ENCODE data around the gene WDR70.

The WDR70 gene

GRCh38 chr5:37727238-37727637 is 348.1 kb downstream of the WDR70 start:
- no peak for DNase-seq (ENCODE audit: low read depth in 1 of 2, low spot score in 1 of 2)
- in situ Hi-C loops (cut with HindIII; ENCODE audit: low pct_unique_long_range_greater_than_20kb, low sequenced_read_pairs): no loop called here

GRCh38 chr5:37730896-37731455 is 351.9 kb downstream of the WDR70 start:
- in situ Hi-C loops (cut with HindIII; ENCODE audit: low pct_unique_long_range_greater_than_20kb, low sequenced_read_pairs): no loop called here
- DNase-seq (ENCODE audit: low read depth in 1 of 2, low spot score in 1 of 2): no peak
- no peak for TF ChIP-seq JUND (IDR thresholded peaks at IDR 0.05; ENCODE audit: low read depth)

More at GRCh38 chr5:37727238-37727637, 348.1 kb downstream of the WDR70 start:
- no peak for TF ChIP-seq JUND (IDR thresholded peaks at IDR 0.05; ENCODE audit: low read depth)

DNA sequence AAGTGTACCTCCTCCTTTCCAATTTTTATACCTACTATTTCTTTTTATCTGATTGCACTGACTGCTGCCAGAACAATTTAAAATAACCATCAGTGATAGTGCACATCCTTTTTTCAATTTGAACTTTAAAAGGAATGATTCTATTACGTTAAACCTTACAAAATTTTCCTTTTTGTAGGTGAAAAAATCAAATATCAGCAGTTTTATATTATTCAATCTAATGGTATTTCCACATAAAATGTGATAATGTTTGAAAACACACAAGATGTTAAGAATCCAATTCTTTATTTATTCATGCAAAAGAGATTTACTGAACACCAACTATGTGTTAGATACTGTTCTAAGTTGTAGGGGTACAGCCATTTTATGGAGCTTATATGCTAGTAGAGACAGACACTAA is 355.0 kb downstream of the WDR70 start:
- in situ Hi-C loops (cut with HindIII; ENCODE audit: low pct_unique_long_range_greater_than_20kb, low sequenced_read_pairs): no loop called here
- TF ChIP-seq JUND (IDR thresholded peaks at IDR 0.05; ENCODE audit: low read depth): no peak
- DNase-seq (ENCODE audit: low read depth in 1 of 2, low spot score in 1 of 2): no peak

- TF ChIP-seq JUND (IDR thresholded peaks at IDR 0.05; ENCODE audit: low read depth): no peak
- DNase-seq (ENCODE audit: low read depth in 1 of 2, low spot score in 1 of 2): no peak
- in situ Hi-C loops (cut with HindIII; ENCODE audit: low pct_unique_long_range_greater_than_20kb, low sequenced_read_pairs): no loop called here
Observed at GRCh38 chr5:37735649-37736347, 356.7 kb downstream of the WDR70 start.

DNA sequence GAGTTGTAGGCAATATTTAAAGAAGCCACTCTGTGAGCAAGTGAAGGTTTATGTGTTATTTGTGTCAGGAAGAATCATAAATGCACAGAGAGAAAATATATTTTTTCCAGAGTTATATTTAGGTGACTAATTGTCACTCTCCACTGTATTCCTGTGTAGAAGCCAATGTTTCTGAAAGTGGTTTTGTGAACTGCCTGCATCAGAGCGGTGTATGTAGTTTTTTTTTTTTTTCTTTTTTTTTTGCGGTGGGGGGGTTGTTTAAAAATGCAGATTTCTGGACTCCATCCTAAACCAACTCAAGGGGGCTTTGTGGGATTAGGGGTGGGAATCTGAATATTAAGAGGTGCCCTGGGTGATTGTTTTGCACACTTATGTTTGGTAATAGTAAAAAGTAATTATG is 357.3 kb downstream of the WDR70 start:
- no peak for DNase-seq (ENCODE audit: low read depth in 1 of 2, low spot score in 1 of 2)
- TF ChIP-seq JUND (IDR thresholded peaks at IDR 0.05; ENCODE audit: low read depth): no peak
- in situ Hi-C loops (cut with HindIII; ENCODE audit: low pct_unique_long_range_greater_than_20kb, low sequenced_read_pairs): no loop called here

- TF ChIP-seq JUND (IDR thresholded peaks at IDR 0.05; ENCODE audit: low read depth): no peak
- in situ Hi-C loops (cut with HindIII; ENCODE audit: low pct_unique_long_range_greater_than_20kb, low sequenced_read_pairs): no loop called here
- no peak for DNase-seq (ENCODE audit: low read depth in 1 of 2, low spot score in 1 of 2)
Observed at GRCh38 chr5:37737326-37738056, 358.4 kb downstream of the WDR70 start.

- no peak for TF ChIP-seq JUND (IDR thresholded peaks at IDR 0.05; ENCODE audit: low read depth)
- peak in 1 of 2 experiments; percentile 42 for DNase-seq (ENCODE audit: low read depth in 1 of 2, low spot score in 1 of 2)
- in situ Hi-C loops (cut with HindIII; ENCODE audit: low pct_unique_long_range_greater_than_20kb, low sequenced_read_pairs): no loop called here
Observed at GRCh38 chr5:37738057-37738691, 359.1 kb downstream of the WDR70 start.

- DNase-seq (ENCODE audit: low read depth in 1 of 2, low spot score in 1 of 2): no peak
- in situ Hi-C loops (cut with HindIII; ENCODE audit: low pct_unique_long_range_greater_than_20kb, low sequenced_read_pairs): no loop called here
- no peak for TF ChIP-seq JUND (IDR thresholded peaks at IDR 0.05; ENCODE audit: low read depth)
Observed at GRCh38 chr5:37738865-37739488, 359.9 kb downstream of the WDR70 start.

DNA sequence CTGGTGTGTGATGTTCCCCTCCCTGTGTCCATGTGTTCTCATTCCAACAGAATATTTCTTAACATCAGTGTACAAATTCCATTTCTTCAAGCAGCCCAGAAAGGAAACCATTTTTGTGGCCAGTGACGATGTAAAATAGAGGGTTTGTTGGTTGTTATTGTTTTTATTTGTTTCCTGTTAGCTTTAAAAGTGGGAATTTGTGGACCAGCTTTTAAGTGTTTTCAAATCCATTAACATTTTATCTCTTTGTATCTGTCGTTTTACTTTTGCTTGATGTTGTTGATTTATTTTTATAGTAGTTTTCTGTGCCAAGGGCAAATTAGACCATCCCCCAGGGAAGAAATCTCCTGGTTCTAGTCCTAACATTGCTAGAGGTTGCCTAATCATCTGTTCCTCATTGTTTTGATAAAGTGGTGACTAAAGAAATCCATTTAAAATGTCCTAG is 360.7 kb downstream of the WDR70 start:
- no peak for TF ChIP-seq JUND (IDR thresholded peaks at IDR 0.05; ENCODE audit: low read depth)
- DNase-seq (ENCODE audit: low read depth in 1 of 2, low spot score in 1 of 2): no peak
- in situ Hi-C loops (cut with HindIII; ENCODE audit: low pct_unique_long_range_greater_than_20kb, low sequenced_read_pairs): no loop called here

DNA sequence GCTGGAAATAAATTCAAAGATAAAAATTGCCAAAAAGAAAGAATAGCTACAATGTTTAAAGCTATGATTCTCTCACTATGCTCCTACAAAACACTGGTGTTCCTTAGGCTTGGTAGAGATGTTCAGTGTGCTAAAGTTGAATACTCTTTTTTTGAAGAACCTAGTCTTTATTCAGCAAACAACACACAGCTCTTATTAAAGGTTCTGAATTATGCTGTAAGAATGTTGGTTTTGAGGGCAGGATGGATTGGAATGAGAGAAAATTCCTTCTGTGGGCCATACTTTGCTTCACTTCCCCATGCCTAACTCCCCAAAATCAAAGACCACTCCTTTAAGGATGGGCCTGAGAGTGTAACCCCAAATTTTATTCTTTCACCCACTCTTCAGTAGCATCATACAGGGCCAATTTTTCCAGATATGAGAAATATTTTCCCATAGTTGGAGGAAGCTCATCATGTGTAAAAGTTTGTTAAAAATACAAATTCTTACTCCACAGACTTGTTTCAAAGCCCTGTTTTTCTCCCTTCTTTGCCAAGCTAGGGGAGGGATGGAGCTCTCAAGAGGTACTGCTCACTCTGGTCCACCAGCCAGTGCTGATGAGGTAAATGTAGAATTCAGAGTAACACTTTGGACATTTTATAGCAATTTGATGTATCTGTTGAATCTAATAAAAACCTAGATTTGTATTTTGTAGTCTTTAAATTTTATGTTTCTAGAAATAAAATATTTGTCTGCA is 361.4 kb downstream of the WDR70 start:
- no peak for DNase-seq (ENCODE audit: low read depth in 1 of 2, low spot score in 1 of 2)
- in situ Hi-C loops (cut with HindIII; ENCODE audit: low pct_unique_long_range_greater_than_20kb, low sequenced_read_pairs): no loop called here
- TF ChIP-seq JUND (IDR thresholded peaks at IDR 0.05; ENCODE audit: low read depth): no peak

DNA sequence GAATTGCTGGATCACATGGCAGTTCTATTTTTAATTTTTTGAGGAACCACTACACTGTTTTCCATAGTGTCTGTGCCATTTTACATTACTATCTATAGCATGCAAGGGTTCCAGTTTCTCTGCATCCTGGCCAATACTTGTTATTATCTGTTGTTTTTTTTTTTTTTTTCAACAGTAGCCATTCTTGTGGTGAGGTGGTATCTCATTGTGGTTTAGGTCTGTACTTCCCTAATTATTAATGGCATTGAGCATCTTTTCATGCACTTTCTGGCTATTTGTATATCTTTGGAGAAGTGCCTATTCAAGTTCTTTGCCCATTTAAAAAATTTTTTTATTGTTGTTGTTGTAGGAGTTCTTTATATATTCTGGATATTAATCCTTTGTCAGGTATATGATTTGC is 363.0 kb downstream of the WDR70 start:
- in situ Hi-C loops (cut with HindIII; ENCODE audit: low pct_unique_long_range_greater_than_20kb, low sequenced_read_pairs): no loop called here
- no peak for DNase-seq (ENCODE audit: low read depth in 1 of 2, low spot score in 1 of 2)

GRCh38 chr5:37751227-37751626 is 372.1 kb downstream of the WDR70 start:
- no peak for DNase-seq (ENCODE audit: low read depth in 1 of 2, low spot score in 1 of 2)
- no peak for TF ChIP-seq JUND (IDR thresholded peaks at IDR 0.05; ENCODE audit: low read depth)
- in situ Hi-C loops (cut with HindIII; ENCODE audit: low pct_unique_long_range_greater_than_20kb, low sequenced_read_pairs): no loop called here

More for the DNA sequence above, 363.0 kb downstream of the WDR70 start:
- no peak for TF ChIP-seq JUND (IDR thresholded peaks at IDR 0.05; ENCODE audit: low read depth)
